ENCODE data around the gene INSYN1. TPM values are rescaled to one million over a fixed set of nuclear protein-coding genes. Genes with fewer than 3 reads are reported as not detected.
"Not testable (repeated sequence)": the region's sequence is repeated elsewhere in the genome, so short reads cannot be mapped to it uniquely, and the experiment has no call there.

INSYN1 gene
- total and polyA plus RNA-seq, 3 donors from 2014 or later = 8.9 to 18.9 (median 15.9) TPM

- TF ChIP-seq CTCF (IDR thresholded peaks at IDR 0.05) = no peak
- no peak for TF ChIP-seq POLR2A (IDR thresholded peaks at IDR 0.05)
- H3K4me1 ChIP-seq = no peaks in the 10 kb centered on the region
- intact Hi-C loops (cut with DNase I; ENCODE audit: low total_unique reads) = no loop called here
- 74 to 80% methylated on average over 1 to 3 of the region's 3 CpGs for WGBS, 2 donors
- H3K27ac ChIP-seq = no peak overlapping the region
- H3K27me3 ChIP-seq = no peaks in the 10 kb centered on the region
- no peaks in the 10 kb centered on the region for H3K9me3 ChIP-seq
- H3K36me3 ChIP-seq (ENCODE audit: low read depth, missing control alignments) = no peaks in the 10 kb centered on the region
- no peak overlapping the region for H3K4me3 ChIP-seq
- no peak for DNase-seq
Observed at GRCh38 chr15:73732930-73733329, 20.2 kb downstream of the INSYN1 start.

GRCh38 chr15:73732051-73732450 is 21.1 kb downstream of the INSYN1 start:
- H3K4me3 ChIP-seq = peak overlapping the region; percentile 34 to 40
- WGBS, 2 donors = 86% methylated on average over 29 of the region's 29 CpGs; no CpG with 5 or more reads in 1 of the 2 donors
- intact Hi-C loops (cut with DNase I; ENCODE audit: low total_unique reads) = not testable (repeated sequence)

GRCh38 chr15:73727330-73727976 is 25.7 kb downstream of the INSYN1 start:
- no peaks in the 10 kb centered on the region for H3K9me3 ChIP-seq
- DNase-seq = no peak
- H3K4me1 ChIP-seq = peaks cover 6% of the 10 kb centered on the region
- intact Hi-C loops (cut with DNase I; ENCODE audit: low total_unique reads) = no loop called here
- TF ChIP-seq CTCF (IDR thresholded peaks at IDR 0.05) = no peak
- TF ChIP-seq POLR2A (IDR thresholded peaks at IDR 0.05) = no peak
- H3K27me3 ChIP-seq = no peaks in the 10 kb centered on the region
- H3K27ac ChIP-seq = no peak overlapping the region
- H3K36me3 ChIP-seq (ENCODE audit: low read depth, missing control alignments) = no peaks in the 10 kb centered on the region
- no peak overlapping the region for H3K4me3 ChIP-seq
- 61 to 62% methylated on average over 5 to 7 of the region's 7 CpGs for WGBS, 2 donors

More at GRCh38 chr15:73732051-73732450, 21.1 kb downstream of the INSYN1 start:
- not testable (repeated sequence) for H3K4me1 ChIP-seq; H3K27me3 ChIP-seq; H3K27ac ChIP-seq; DNase-seq; H3K9me3 ChIP-seq; H3K36me3 ChIP-seq (ENCODE audit: low read depth, missing control alignments)

- no peak for DNase-seq
- Histone ChIP-seq H3K4me3 (no peak overlapping the region), H3K27me3 (no peaks in the 10 kb centered on the region), H3K27ac (no peak overlapping the region), H3K9me3 (no peaks in the 10 kb centered on the region), H3K4me1 (peaks cover 17% of the 10 kb centered on the region), H3K36me3 (ENCODE audit: low read depth, missing control alignments) (no peaks in the 10 kb centered on the region)
- WGBS, 2 donors = 79 to 81% methylated on average over 3 of the region's 3 CpGs
- TF ChIP-seq CTCF (IDR thresholded peaks at IDR 0.05) (no peak), POLR2A (IDR thresholded peaks at IDR 0.05) (no peak)
- intact Hi-C loops (cut with DNase I; ENCODE audit: low total_unique reads) = no loop called here
Observed at GRCh38 chr15:73724212-73724611, 28.9 kb downstream of the INSYN1 start.

- H3K4me1 ChIP-seq = peaks cover 17% of the 10 kb centered on the region
- no peak overlapping the region for H3K27ac ChIP-seq
- no peak overlapping the region for H3K4me3 ChIP-seq
- no peak for DNase-seq
- H3K27me3 ChIP-seq = no peaks in the 10 kb centered on the region
- intact Hi-C loops (cut with DNase I; ENCODE audit: low total_unique reads) = no loop called here
- no peak for TF ChIP-seq CTCF (IDR thresholded peaks at IDR 0.05)
- no peak for TF ChIP-seq POLR2A (IDR thresholded peaks at IDR 0.05)
- H3K36me3 ChIP-seq (ENCODE audit: low read depth, missing control alignments) = no peaks in the 10 kb centered on the region
- WGBS, 2 donors = 29 to 43% methylated on average over 4 of the region's 4 CpGs
- H3K9me3 ChIP-seq = no peaks in the 10 kb centered on the region
Observed at GRCh38 chr15:73723191-73723590, 30.0 kb downstream of the INSYN1 start.
